ENCODE measurements around the gene ICE1.
"Not testable (repeated sequence)": the region's sequence is repeated elsewhere in the genome, so short reads cannot be mapped to it uniquely, and the experiment has no call there.

Gene ICE1

DNA sequence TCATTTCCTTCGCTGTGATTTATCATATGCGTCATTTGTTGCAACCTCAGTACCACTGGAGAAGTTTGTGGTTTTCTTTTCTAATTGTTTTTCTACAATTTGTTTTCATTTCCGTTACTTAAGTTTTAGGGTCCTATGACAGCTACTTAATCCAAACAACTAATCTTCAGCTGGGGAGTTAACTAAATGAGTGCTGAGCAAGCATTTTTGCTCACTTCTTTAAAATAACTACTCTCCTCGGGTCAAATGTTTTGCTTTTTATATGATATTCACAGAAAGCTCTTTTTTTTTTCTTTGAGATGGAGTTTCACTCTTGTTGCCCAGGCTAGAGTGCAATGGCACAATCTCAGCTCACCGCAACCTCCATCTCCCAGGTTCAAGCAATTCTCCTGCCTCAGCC is 14.6 kb upstream of the ICE1 start:
- Histone ChIP-seq H3K36me3 (replicated peaks in 1 of 2; ENCODE audit: control insufficient read depth in 2 of 2, insufficient read depth in 2 of 2, low read length in 2 of 2) (peaks cover 0 to 2% of the 10 kb centered on the region in 2 donors), H3K14ac (ENCODE audit: low read length) (no peak overlapping the region), H2BK120ac (ENCODE audit: low read depth, low read length) (no peak overlapping the region), H3K4me3 (ENCODE audit: low read length in 2 of 2) (no peak overlapping the region), H3K79me1 (ENCODE audit: low read depth, low read length) (no peaks in the 10 kb centered on the region), H3K23ac (ENCODE audit: low read depth, low read length, poor library complexity) (no peak overlapping the region), H3K27ac (replicated peaks; ENCODE audit: low read length) (no peak overlapping the region), H2BK15ac (ENCODE audit: low read length) (no peak overlapping the region), H3K9ac (ENCODE audit: low read depth, low read length, poor library complexity) (no peak overlapping the region), H2AK5ac (ENCODE audit: low read depth, low read length) (no peak overlapping the region), H3K4ac (ENCODE audit: low read length) (no peak overlapping the region), H4K91ac (ENCODE audit: low read depth, low read length, poor library complexity) (no peak overlapping the region), H3K9me3 (replicated peaks in 1 of 2; ENCODE audit: control insufficient read depth in 2 of 2, insufficient read depth in 1 of 2, low read depth in 1 of 2, low read length in 2 of 2) (peaks cover 13 to 14% of the 10 kb centered on the region in 2 donors), H4K8ac (ENCODE audit: low read depth, low read length) (no peak overlapping the region), H2BK5ac (ENCODE audit: low read length) (no peak overlapping the region), H3K27me3 (ENCODE audit: control insufficient read depth in 3 of 3, insufficient read depth in 3 of 3, low read depth in 1 of 3, low read length in 3 of 3) (no peaks in the 10 kb centered on the region), H2AFZ (ENCODE audit: low read length) (no peak overlapping the region), H3K4me1 (ENCODE audit: control insufficient read depth in 2 of 2, insufficient read depth in 1 of 2, low read depth in 1 of 2, low read length in 2 of 2) (no peaks in the 10 kb centered on the region), H3K4me2 (ENCODE audit: insufficient read depth, low read length, poor library complexity, severe bottlenecking) (no peak overlapping the region), H2BK12ac (ENCODE audit: low read length) (no peak overlapping the region), H3K18ac (ENCODE audit: low read length) (no peak overlapping the region)
- no peak for DNase-seq (ENCODE audit: low spot score)
- WGBS, 2 donors (ENCODE audit: extremely low coverage in 2 of 2, insufficient read length in 2 of 2, insufficient replicate concordance in 1 of 2) = no CpG with 5 or more reads among the region's 5 CpGs

DNA sequence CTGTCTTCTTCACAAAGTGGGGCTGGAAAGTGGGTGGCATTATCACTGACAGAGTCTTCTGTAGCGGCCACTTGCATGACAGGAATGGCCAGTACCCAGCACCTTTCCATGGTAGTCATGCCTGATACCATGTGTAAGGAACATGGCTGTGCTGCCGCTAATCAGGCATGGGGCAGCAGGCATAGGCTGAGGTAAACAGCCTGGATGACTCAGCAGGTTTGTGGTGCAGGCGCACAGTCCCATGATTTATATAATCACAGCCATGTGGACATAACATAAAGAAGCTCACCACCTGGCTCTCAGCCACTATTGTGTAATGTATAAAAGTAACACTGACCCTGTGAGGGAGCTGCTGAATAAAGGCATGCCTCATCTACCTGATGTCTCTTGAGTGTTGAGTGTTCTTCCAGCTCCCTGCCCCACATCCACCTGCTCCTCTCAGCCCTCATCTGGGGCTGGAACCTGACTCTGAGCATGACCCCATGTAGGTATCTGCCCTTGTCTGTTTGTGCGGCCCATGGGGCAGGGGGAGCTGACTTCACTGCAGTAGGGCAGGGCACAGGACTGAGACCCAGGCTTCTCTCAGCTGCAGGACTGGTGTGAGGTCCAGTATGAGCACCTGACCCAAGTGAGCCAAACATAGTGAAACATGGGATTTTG is 13.2 kb upstream of the ICE1 start:
- H3K9ac ChIP-seq (ENCODE audit: low read depth, low read length, poor library complexity) = no peak overlapping the region
- no CpG with 5 or more reads among the region's 4 CpGs for WGBS, 2 donors (ENCODE audit: extremely low coverage in 2 of 2, insufficient read length in 2 of 2, insufficient replicate concordance in 1 of 2)
- H3K14ac ChIP-seq (ENCODE audit: low read length) = no peak overlapping the region
- no peak overlapping the region for H2BK12ac ChIP-seq (ENCODE audit: low read length)
- no peak overlapping the region for H3K23ac ChIP-seq (ENCODE audit: low read depth, low read length, poor library complexity)
- no peak overlapping the region for H3K27ac ChIP-seq (replicated peaks; ENCODE audit: low read length)
- no peaks in the 10 kb centered on the region for H3K4me1 ChIP-seq (ENCODE audit: control insufficient read depth in 2 of 2, insufficient read depth in 1 of 2, low read depth in 1 of 2, low read length in 2 of 2)
- H3K27me3 ChIP-seq (ENCODE audit: control insufficient read depth in 3 of 3, insufficient read depth in 3 of 3, low read depth in 1 of 3, low read length in 3 of 3) = no peaks in the 10 kb centered on the region
- no peak overlapping the region for H3K18ac ChIP-seq (ENCODE audit: low read length)
- peak; percentile 33 for DNase-seq (ENCODE audit: low spot score)
- H4K8ac ChIP-seq (ENCODE audit: low read depth, low read length) = no peak overlapping the region
- H2BK15ac ChIP-seq (ENCODE audit: low read length) = no peak overlapping the region
- no peak overlapping the region for H4K91ac ChIP-seq (ENCODE audit: low read depth, low read length, poor library complexity)
- H2AK5ac ChIP-seq (ENCODE audit: low read depth, low read length) = no peak overlapping the region
- no peak overlapping the region for H2AFZ ChIP-seq (ENCODE audit: low read length)
- H3K9me3 ChIP-seq (replicated peaks in 1 of 2; ENCODE audit: control insufficient read depth in 2 of 2, insufficient read depth in 1 of 2, low read depth in 1 of 2, low read length in 2 of 2) = peaks cover 13 to 14% of the 10 kb centered on the region in 2 donors
- H2BK5ac ChIP-seq (ENCODE audit: low read length) = no peak overlapping the region
- H3K4me2 ChIP-seq (ENCODE audit: insufficient read depth, low read length, poor library complexity, severe bottlenecking) = no peak overlapping the region
- H2BK120ac ChIP-seq (ENCODE audit: low read depth, low read length) = no peak overlapping the region
- H3K79me1 ChIP-seq (ENCODE audit: low read depth, low read length) = no peaks in the 10 kb centered on the region
- peak overlapping the region in 1 of 2 donors; percentile 52 for H3K4me3 ChIP-seq (ENCODE audit: low read length in 2 of 2)
- H3K36me3 ChIP-seq (replicated peaks in 1 of 2; ENCODE audit: control insufficient read depth in 2 of 2, insufficient read depth in 2 of 2, low read length in 2 of 2) = peaks cover 0 to 2% of the 10 kb centered on the region in 2 donors
- H3K4ac ChIP-seq (ENCODE audit: low read length) = no peak overlapping the region

DNA sequence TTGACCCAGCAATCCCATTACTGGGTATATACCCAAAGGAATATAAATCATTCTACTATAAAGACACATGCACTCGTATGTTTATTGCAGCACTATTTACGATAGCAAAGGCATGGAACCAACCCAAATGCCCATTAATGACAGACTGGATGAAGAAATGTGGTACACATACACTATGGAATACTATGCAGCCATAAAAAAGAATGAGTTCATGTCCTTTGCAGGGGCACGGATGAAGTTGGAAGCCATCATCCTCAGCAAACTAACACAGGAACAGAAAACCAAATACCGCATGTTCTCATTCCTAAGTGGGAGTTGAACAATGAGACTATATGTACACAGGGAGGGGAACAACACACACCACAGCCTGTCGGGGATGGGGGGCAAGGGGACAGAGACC is 8.6 kb upstream of the ICE1 start:
- H3K14ac ChIP-seq (ENCODE audit: low read length); H3K36me3 ChIP-seq (replicated peaks in 1 of 2; ENCODE audit: control insufficient read depth in 2 of 2, insufficient read depth in 2 of 2, low read length in 2 of 2); H2BK15ac ChIP-seq (ENCODE audit: low read length); H2BK12ac ChIP-seq (ENCODE audit: low read length); H3K4ac ChIP-seq (ENCODE audit: low read length); H2BK5ac ChIP-seq (ENCODE audit: low read length); H2AFZ ChIP-seq (ENCODE audit: low read length); H3K18ac ChIP-seq (ENCODE audit: low read length); H3K79me1 ChIP-seq (ENCODE audit: low read depth, low read length); H3K23ac ChIP-seq (ENCODE audit: low read depth, low read length, poor library complexity); H3K9ac ChIP-seq (ENCODE audit: low read depth, low read length, poor library complexity); H3K4me1 ChIP-seq (ENCODE audit: control insufficient read depth in 2 of 2, insufficient read depth in 1 of 2, low read depth in 1 of 2, low read length in 2 of 2); H4K91ac ChIP-seq (ENCODE audit: low read depth, low read length, poor library complexity); DNase-seq (ENCODE audit: low spot score); H2AK5ac ChIP-seq (ENCODE audit: low read depth, low read length); H3K27me3 ChIP-seq (ENCODE audit: control insufficient read depth in 3 of 3, insufficient read depth in 3 of 3, low read depth in 1 of 3, low read length in 3 of 3); H3K9me3 ChIP-seq (replicated peaks in 1 of 2; ENCODE audit: control insufficient read depth in 2 of 2, insufficient read depth in 1 of 2, low read depth in 1 of 2, low read length in 2 of 2); H2BK120ac ChIP-seq (ENCODE audit: low read depth, low read length); H3K27ac ChIP-seq (replicated peaks; ENCODE audit: low read length); H4K8ac ChIP-seq (ENCODE audit: low read depth, low read length); H3K4me3 ChIP-seq (ENCODE audit: low read length in 2 of 2); H3K4me2 ChIP-seq (ENCODE audit: insufficient read depth, low read length, poor library complexity, severe bottlenecking): not testable (repeated sequence)
- no CpG with 5 or more reads among the region's 5 CpGs for WGBS, 2 donors (ENCODE audit: extremely low coverage in 2 of 2, insufficient read length in 2 of 2, insufficient replicate concordance in 1 of 2)

- no peaks in the 10 kb centered on the region for H3K4me1 ChIP-seq (ENCODE audit: control insufficient read depth in 2 of 2, insufficient read depth in 1 of 2, low read depth in 1 of 2, low read length in 2 of 2)
- no peak overlapping the region for H4K8ac ChIP-seq (ENCODE audit: low read depth, low read length)
- no peak overlapping the region for H2AFZ ChIP-seq (ENCODE audit: low read length)
- no peaks in the 10 kb centered on the region for H3K36me3 ChIP-seq (replicated peaks in 1 of 2; ENCODE audit: control insufficient read depth in 2 of 2, insufficient read depth in 2 of 2, low read length in 2 of 2)
- no peak overlapping the region for H3K9ac ChIP-seq (ENCODE audit: low read depth, low read length, poor library complexity)
- no peak overlapping the region for H4K91ac ChIP-seq (ENCODE audit: low read depth, low read length, poor library complexity)
- no peak overlapping the region for H3K23ac ChIP-seq (ENCODE audit: low read depth, low read length, poor library complexity)
- H3K27me3 ChIP-seq (ENCODE audit: control insufficient read depth in 3 of 3, insufficient read depth in 3 of 3, low read depth in 1 of 3, low read length in 3 of 3) = peaks cover 0 to 2% (median 0%) of the 10 kb centered on the region in 3 experiments
- H2BK5ac ChIP-seq (ENCODE audit: low read length) = no peak overlapping the region
- no peak overlapping the region for H2BK120ac ChIP-seq (ENCODE audit: low read depth, low read length)
- no peak overlapping the region for H2AK5ac ChIP-seq (ENCODE audit: low read depth, low read length)
- no CpG with 5 or more reads among the region's 5 CpGs for WGBS, 2 donors (ENCODE audit: extremely low coverage in 2 of 2, insufficient read length in 2 of 2, insufficient replicate concordance in 1 of 2)
- H3K4me2 ChIP-seq (ENCODE audit: insufficient read depth, low read length, poor library complexity, severe bottlenecking) = no peak overlapping the region
- H3K4me3 ChIP-seq (ENCODE audit: low read length in 2 of 2) = no peak overlapping the region
- H2BK12ac ChIP-seq (ENCODE audit: low read length) = no peak overlapping the region
- H3K14ac ChIP-seq (ENCODE audit: low read length) = no peak overlapping the region
- DNase-seq (ENCODE audit: low spot score) = no peak
- no peak overlapping the region for H3K4ac ChIP-seq (ENCODE audit: low read length)
- no peak overlapping the region for H3K18ac ChIP-seq (ENCODE audit: low read length)
- no peak overlapping the region for H3K27ac ChIP-seq (replicated peaks; ENCODE audit: low read length)
- H3K79me1 ChIP-seq (ENCODE audit: low read depth, low read length) = no peaks in the 10 kb centered on the region
- no peaks in the 10 kb centered on the region for H3K9me3 ChIP-seq (replicated peaks in 1 of 2; ENCODE audit: control insufficient read depth in 2 of 2, insufficient read depth in 1 of 2, low read depth in 1 of 2, low read length in 2 of 2)
- no peak overlapping the region for H2BK15ac ChIP-seq (ENCODE audit: low read length)
Measured at GRCh38 chr5:5414999-5415398, 7.5 kb upstream of the ICE1 start.

Measured in neuronal stem cell (in vitro differentiated cells).